GM23248 (cell line): Measurements from ENCODE around the gene PEPD. TPM values are rescaled to one million over a fixed set of nuclear protein-coding genes. Genes with fewer than 3 reads are reported as not detected.
A peak's percentile ranks its signal among the peaks of the same experiment; 100 is the strongest.

Source experiments
- DNase-seq: peaks from one replicate; pipeline ENCODE4 v3.0.0-alpha.2; 2015
- H2AFZ ChIP-seq: fragments of 200-600 bp; sonication (generic); 2 replicates; pipeline ENCODE4 v1.6.1; 2016; ENCODE audit warnings: antibody characterized with exemption
- H3F3A ChIP-seq: fragments of 200-600 bp; sonication (generic); 2 replicates; pipeline ENCODE4 v1.6.1; 2016; ENCODE audit warnings: mild to moderate bottlenecking, antibody characterized with exemption, mixed run types; ENCODE audit not compliant: insufficient read depth
- H3K27ac ChIP-seq: fragments of 200-600 bp; sonication (generic); 2 replicates; pipeline ENCODE4 v1.5.1; 2016; ENCODE audit warnings: mild to moderate bottlenecking
- H3K27me3 ChIP-seq: fragments of 200-600 bp; sonication (generic); replicated peaks from 2 replicates; pipeline ENCODE4 v1.6.1; 2016; ENCODE audit warnings: mild to moderate bottlenecking; ENCODE audit not compliant: insufficient read depth
- H3K36me3 ChIP-seq: fragments of 200-600 bp; sonication (generic); 2 replicates; pipeline ENCODE4 v1.6.1; 2016; ENCODE audit warnings: low read depth, mild to moderate bottlenecking
- H3K4me1 ChIP-seq: fragments of 200-600 bp; sonication (generic); 2 replicates; pipeline ENCODE4 v1.6.1; 2016; ENCODE audit warnings: mild to moderate bottlenecking; ENCODE audit not compliant: insufficient read depth
- H3K4me2 ChIP-seq: fragments of 200-600 bp; sonication (generic); one replicate; pipeline ENCODE4 v1.6.1; 2016; ENCODE audit warnings: mild to moderate bottlenecking; ENCODE audit not compliant: unreplicated experiment
- H3K4me3 ChIP-seq: fragments of 200-600 bp; sonication (generic); 2 replicates; pipeline ENCODE4 v1.5.1; 2016; ENCODE audit warnings: mild to moderate bottlenecking
- H3K79me2 ChIP-seq: fragments of 200-600 bp; sonication (generic); 2 replicates; pipeline ENCODE4 v1.6.1; 2016; ENCODE audit warnings: mild to moderate bottlenecking; ENCODE audit not compliant: insufficient read depth
- H3K9ac ChIP-seq: fragments of 200-600 bp; sonication (generic); 2 replicates; pipeline ENCODE4 v1.6.1; 2016; ENCODE audit warnings: mild to moderate bottlenecking
- H3K9me2 ChIP-seq: fragments of 200-600 bp; sonication (generic); 2 replicates; pipeline ENCODE4 v1.6.1; 2016; ENCODE audit warnings: mixed run types, mild to moderate bottlenecking, moderate library complexity; ENCODE audit not compliant: insufficient read depth
- H3K9me3 ChIP-seq: fragments of 200-600 bp; sonication (generic); one replicate; pipeline ENCODE4 v1.6.1; 2017; ENCODE audit warnings: low read depth
- H4K20me1 ChIP-seq: fragments of 200-600 bp; sonication (generic); 2 replicates; pipeline ENCODE4 v1.6.0; 2016; ENCODE audit not compliant: insufficient read depth
- EZH2 ChIP-seq: fragments of 200-600 bp; sonication (generic); IDR thresholded peaks from 2 replicates; pipeline ENCODE4 v1.6.1; 2018; ENCODE audit warnings: antibody characterized with exemption, mild to moderate bottlenecking; ENCODE audit not compliant: insufficient read depth, poor library complexity, severe bottlenecking
- EZH2phosphoT487 ChIP-seq: fragments of 200-600 bp; sonication (generic); IDR thresholded peaks from 2 replicates; pipeline ENCODE4 v1.6.1; 2018; ENCODE audit warnings: antibody characterized with exemption, moderate library complexity, mild to moderate bottlenecking, low read depth; ENCODE audit not compliant: insufficient read depth
- WGBS, 2 experiments: methylation state at CpG; one replicate each; pipeline ENCODE4 v1.1.6; 2015 to 2017; ENCODE audit warnings: low lambda C conversion rate in 2 of 2, low coverage in 1 of 2; ENCODE audit errors: missing lambda C conversion rate in 2 of 2; 5-methylcytosine and 5-hydroxymethylcytosine counted together
- in situ Hi-C: fragments of 300-500 bp; cut with MboI; formaldehyde crosslinking; loops from 2 replicates; pipeline ENCODE4 v1.15.0; 2020
- polyA plus RNA-seq: library from polyadenylated mRNA; unstranded; fragments of >200 nt; fragmentation: Nextera tagmentation; extraction: Ambion mirVana; gene quantifications from 2 replicates; pipeline ENCODE4 v1.2.1, GENCODE V29; 2016
- total RNA-seq: library from RNA; depleted of rRNA; stranded (reverse); fragments of >200 nt; shearing (Covaris generic); gene quantifications from 2 replicates; pipeline ENCODE4 v1.2.3, GENCODE V29; 2014

Gene PEPD
- total and polyA plus RNA-seq, 2 experiments from 2014 or later = 54.8 to 86.5 TPM

DNA sequence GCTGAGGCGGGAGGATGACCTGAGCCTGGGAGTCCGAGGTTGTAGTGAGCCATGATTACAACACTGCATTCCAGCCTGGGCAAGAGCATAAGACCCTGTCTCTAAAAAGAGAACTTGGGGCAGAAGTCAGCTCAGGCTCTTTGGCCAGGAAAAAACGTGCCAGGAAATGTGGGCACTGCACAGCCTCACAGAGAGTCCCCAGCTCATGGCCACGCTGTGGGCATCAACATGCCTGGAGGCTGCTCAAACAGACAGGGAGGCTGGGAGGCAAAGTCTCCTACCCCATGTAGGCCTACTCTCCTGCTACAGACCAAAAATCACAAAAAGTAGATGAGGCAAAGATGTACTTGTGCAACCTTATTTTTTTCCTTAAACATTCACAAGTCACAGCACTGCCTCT lies 49.4 kb downstream of the PEPD start:
- Histone ChIP-seq H3K79me2 (no peaks in the 10 kb centered on the region), H3K27me3 (no peaks in the 10 kb centered on the region), H3K9me3 (no peaks in the 10 kb centered on the region), H4K20me1 (no peaks in the 10 kb centered on the region), H2AFZ (no peak overlapping the region), H3K27ac (peak overlapping the region; percentile 92), H3K4me1 (peaks cover 21% of the 10 kb centered on the region), H3K36me3 (no peaks in the 10 kb centered on the region), H3F3A (peaks cover 23% of the 10 kb centered on the region), H3K4me2 (peak overlapping the region; percentile 29), H3K9ac (peak overlapping the region; percentile 16; the same call in 1 of the 2 replicates), H3K9me2 (no peaks in the 10 kb centered on the region), H3K4me3 (no peak overlapping the region)
- in situ Hi-C loops = no loop called here
- DNase-seq = no peak
- no peak for TF ChIP-seq EZH2phosphoT487
- no peak for TF ChIP-seq EZH2
- WGBS, 2 experiments = 82 to 83% methylated on average over 4 of the region's 4 CpGs

DNA sequence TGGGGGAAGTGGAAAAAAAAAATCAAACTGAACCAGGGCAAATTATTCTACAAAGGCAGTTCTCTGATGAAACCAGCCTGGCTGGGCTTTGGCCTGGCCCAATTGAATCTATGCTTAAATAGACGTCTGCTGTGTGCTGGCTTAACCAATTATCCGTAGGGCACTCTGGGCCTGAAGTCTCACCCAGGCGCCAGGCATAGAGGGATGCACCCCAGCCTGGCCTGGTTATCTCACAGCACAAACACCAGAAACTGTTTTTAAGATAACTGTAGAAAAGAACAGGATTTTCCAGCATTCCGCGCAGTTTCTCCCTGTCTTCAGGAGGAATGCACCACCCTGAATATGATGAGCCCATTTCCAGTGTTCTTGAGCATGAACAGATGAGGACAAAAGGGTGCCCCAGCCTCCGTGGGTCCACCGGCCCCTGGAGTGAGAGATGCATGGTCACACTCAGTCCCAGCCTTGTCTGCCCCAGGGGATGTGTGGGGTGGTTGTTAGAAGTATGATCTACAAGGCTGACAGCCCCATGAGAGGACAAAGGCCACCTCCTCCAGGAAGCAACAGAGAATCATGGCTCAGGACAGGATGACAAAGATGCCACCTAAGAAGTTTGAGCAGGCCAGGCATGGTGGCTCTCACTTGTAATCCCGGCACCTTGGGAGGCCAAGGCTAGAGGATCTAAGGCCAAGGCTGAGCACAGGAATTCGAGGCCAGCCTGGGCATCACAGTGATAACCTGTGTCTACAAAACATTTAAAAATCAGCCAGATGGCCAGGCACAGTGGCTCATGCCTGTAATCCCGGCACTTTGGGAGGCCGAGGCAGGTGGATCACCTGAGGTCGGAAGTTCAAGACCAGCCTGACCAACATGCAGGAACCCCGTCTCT lies 50.2 kb downstream of the PEPD start:
- WGBS, 2 experiments = 94 to 95% methylated on average over 13 of the region's 13 CpGs
- no peak overlapping the region for H3K4me2 ChIP-seq
- H3K4me1 ChIP-seq = peaks cover 21% of the 10 kb centered on the region
- no peaks in the 10 kb centered on the region for H3K27me3 ChIP-seq
- H3K9ac ChIP-seq = no peak overlapping the region
- TF ChIP-seq EZH2phosphoT487 (no peak), EZH2 (no peak)
- no peak overlapping the region for H2AFZ ChIP-seq
- H3K79me2 ChIP-seq = no peaks in the 10 kb centered on the region
- peaks cover 23% of the 10 kb centered on the region for H3F3A ChIP-seq
- DNase-seq = no peak
- no peak overlapping the region for H3K27ac ChIP-seq
- in situ Hi-C loops = no loop called here
- H3K9me2 ChIP-seq = no peaks in the 10 kb centered on the region
- H3K9me3 ChIP-seq = no peaks in the 10 kb centered on the region
- no peaks in the 10 kb centered on the region for H4K20me1 ChIP-seq
- H3K4me3 ChIP-seq = no peak overlapping the region
- no peaks in the 10 kb centered on the region for H3K36me3 ChIP-seq

DNA sequence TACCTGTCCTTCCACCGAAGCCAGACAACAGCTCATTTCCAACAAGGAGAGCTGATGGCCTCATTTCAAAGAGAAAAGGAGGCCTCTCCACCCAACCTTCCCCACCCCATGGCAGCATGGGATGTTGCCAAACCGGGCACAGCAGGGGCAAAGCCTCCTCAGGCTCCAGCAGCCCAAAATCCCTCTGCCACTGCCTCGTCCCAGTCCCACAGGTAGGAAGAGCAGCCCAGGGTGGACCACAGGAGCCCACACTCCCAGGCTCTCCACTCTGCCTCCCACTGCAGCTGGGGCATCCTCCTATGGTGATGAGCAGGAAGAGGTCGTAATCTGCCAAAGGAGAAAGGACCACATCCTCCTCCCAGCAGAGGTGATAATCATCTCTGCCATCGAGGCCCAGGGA lies 50.9 kb downstream of the PEPD start:
- H3F3A ChIP-seq = peaks cover 23% of the 10 kb centered on the region
- H2AFZ ChIP-seq = no peak overlapping the region
- TF ChIP-seq EZH2 (no peak), EZH2phosphoT487 (no peak)
- H3K9me3 ChIP-seq = no peaks in the 10 kb centered on the region
- no peaks in the 10 kb centered on the region for H3K27me3 ChIP-seq
- H3K36me3 ChIP-seq = no peaks in the 10 kb centered on the region
- H3K27ac ChIP-seq = no peak overlapping the region
- 92 to 94% methylated on average over 5 of the region's 5 CpGs for WGBS, 2 experiments
- no peak for DNase-seq
- H3K79me2 ChIP-seq = no peaks in the 10 kb centered on the region
- peaks cover 21% of the 10 kb centered on the region for H3K4me1 ChIP-seq
- no peak overlapping the region for H3K4me3 ChIP-seq
- no peak overlapping the region for H3K9ac ChIP-seq
- H4K20me1 ChIP-seq = no peaks in the 10 kb centered on the region
- H3K4me2 ChIP-seq = no peak overlapping the region
- in situ Hi-C loops = no loop called here
- no peaks in the 10 kb centered on the region for H3K9me2 ChIP-seq

DNA sequence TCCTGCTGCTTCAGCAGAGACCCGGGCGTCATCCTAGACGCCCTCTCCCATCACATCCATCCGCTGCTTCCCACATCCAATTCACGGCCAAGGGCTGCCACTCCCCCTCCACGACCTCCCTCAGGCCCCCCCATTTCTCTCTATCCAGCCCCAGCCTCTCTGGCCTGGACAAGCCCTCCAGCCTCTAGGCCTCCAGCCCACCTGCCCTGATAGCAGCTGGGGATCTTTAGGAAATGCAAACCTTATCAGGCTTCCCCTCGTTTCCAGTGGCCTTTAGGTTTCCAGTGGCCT lies 51.6 kb downstream of the PEPD start:
- in situ Hi-C loops = no loop called here
- no peak overlapping the region for H3K4me2 ChIP-seq
- H3K79me2 ChIP-seq = no peaks in the 10 kb centered on the region

More for the DNA sequence above, 51.6 kb downstream of the PEPD start:
- DNase-seq = no peak
- Histone ChIP-seq H3K27me3 (no peaks in the 10 kb centered on the region), H3K9me3 (no peaks in the 10 kb centered on the region), H3K9ac (no peak overlapping the region), H3K4me3 (no peak overlapping the region), H3K4me1 (peaks cover 21% of the 10 kb centered on the region), H3K9me2 (no peaks in the 10 kb centered on the region), H3K36me3 (no peaks in the 10 kb centered on the region), H3F3A (peaks cover 23% of the 10 kb centered on the region), H4K20me1 (no peaks in the 10 kb centered on the region), H2AFZ (no peak overlapping the region), H3K27ac (no peak overlapping the region)
- 90 to 92% methylated on average over 7 of the region's 7 CpGs for WGBS, 2 experiments
- TF ChIP-seq EZH2phosphoT487 (no peak), EZH2 (no peak)
